Coronary artery (tissue), 2 donors: ENCODE results near the gene MYLK4.

Source experiments
- DNase-seq: peaks from one replicate; pipeline ENCODE4 v3.0.0-alpha.2; 2017; ENCODE audit warnings: low spot score
- H3K27ac ChIP-seq, 2 donors: fragments of 200-600 bp; sonication (generic); one replicate each; pipeline ENCODE4 v1.5.1; 2016 to 2019
- H3K4me3 ChIP-seq: fragments of 200-600 bp; sonication (generic); 2 replicates; pipeline ENCODE4 v1.5.1; 2016; ENCODE audit warnings: mild to moderate bottlenecking, moderate library complexity
- CTCF ChIP-seq: fragments of 200-600 bp; sonication (generic); IDR thresholded peaks from one replicate; pipeline ENCODE4 v1.5.1; 2019; ENCODE audit warnings: antibody characterized with exemption

The MYLK4 gene

GRCh38 chr6:2794171-2794730, 43.5 kb upstream of the MYLK4 start:
- H3K27ac ChIP-seq = peak overlapping the region in 1 of 2 donors; percentile 88
- TF ChIP-seq CTCF = no peak
- no peak for DNase-seq

GRCh38 chr6:2793534-2794151, 42.9 kb upstream of the MYLK4 start:
- peak overlapping the region; percentile 64 to 88 for H3K27ac ChIP-seq
- no peak overlapping the region for H3K4me3 ChIP-seq
- no peak for DNase-seq
- no peak for TF ChIP-seq CTCF

More at GRCh38 chr6:2794171-2794730, 43.5 kb upstream of the MYLK4 start:
- H3K4me3 ChIP-seq = no peak overlapping the region

GRCh38 chr6:2792330-2793110, 41.8 kb upstream of the MYLK4 start:
- Histone ChIP-seq H3K27ac (peak overlapping the region; percentile 64 to 88), H3K4me3 (no peak overlapping the region)
- no peak for DNase-seq
- no peak for TF ChIP-seq CTCF

GRCh38 chr6:2791450-2791974, 40.8 kb upstream of the MYLK4 start:
- Histone ChIP-seq H3K27ac (peak overlapping the region; percentile 64 to 88), H3K4me3 (no peak overlapping the region)
- TF ChIP-seq CTCF = no peak
- no peak for DNase-seq

GRCh38 chr6:2790588-2791449, 40.1 kb upstream of the MYLK4 start:
- Histone ChIP-seq H3K27ac (peak overlapping the region; percentile 80 to 88), H3K4me3 (peak overlapping the region; percentile 36)
- no peak for DNase-seq
- peak; percentile 63 for TF ChIP-seq CTCF

GRCh38 chr6:2786269-2786668, 35.5 kb upstream of the MYLK4 start:
- no peak for DNase-seq
- no peak for TF ChIP-seq CTCF
- no peak overlapping the region for H3K27ac ChIP-seq
- H3K4me3 ChIP-seq = no peak overlapping the region
